Measurements from ENCODE around the gene RBM42. TPM values are rescaled to one million over a fixed set of nuclear protein-coding genes. Genes with fewer than 3 reads are reported as not detected.

RBM42 gene
- total RNA-seq, 3 donors from 2014 or later (not counting 1 experiment from before 2014, with no cell fraction given), result 51.6 to 61.7 (median 58.2) TPM

GRCh38 chr19:35612559-35613321 lies 16.1 kb upstream of the RBM42 start, which contains the start of gene HAUS5:
Gene HAUS5 (plus strand): TSS chr19:35612735. CDS start chr19:35612795, 60 bp downstream.
- under 1% methylated on average over 47 of the region's 47 CpGs for WGBS (ENCODE audit: insufficient coverage)

GRCh38 chr19:35613574-35613973 lies 15.3 kb upstream of the RBM42 start:
- Mint-ChIP-seq H3K36me3 (no peaks in the 10 kb centered on the region), H3K9me3 (no peaks in the 10 kb centered on the region), H3K4me3 (peak overlapping the region; percentile 42), H3K27ac (peak overlapping the region; percentile 9 to 93), H3K4me1 (peaks cover 10 to 14% of the 10 kb centered on the region in 2 donors), H3K27me3 (ENCODE audit: low read depth in 2 of 2) (no peaks in the 10 kb centered on the region)
- intact Hi-C loops (cut with micrococcal nuclease), result no loop called here
- no peak for TF ChIP-seq CTCF (IDR thresholded peaks at IDR 0.05)
- Histone ChIP-seq H3K27ac (ENCODE audit: low read length) (no peak overlapping the region), H3K4me3 (ENCODE audit: low read length) (no peak overlapping the region), H3K4me1 (ENCODE audit: control insufficient read depth, insufficient read depth, low read length) (peaks cover 32% of the 10 kb centered on the region), H3K9me3 (ENCODE audit: control insufficient read depth, insufficient read depth, low read length) (no peaks in the 10 kb centered on the region), H3K27me3 (ENCODE audit: control insufficient read depth, insufficient read depth, low read length) (no peaks in the 10 kb centered on the region), H3K36me3 (ENCODE audit: control insufficient read depth, insufficient read depth, low read length) (peaks cover 11% of the 10 kb centered on the region)
- ATAC-seq (no peak), DNase-seq (no peak)
- 100% methylated on average over 1 of the region's 1 CpG for WGBS (ENCODE audit: insufficient coverage)

More at GRCh38 chr19:35612559-35613321, 16.1 kb upstream of the RBM42 start, which contains the start of gene HAUS5:
- no peaks in the 10 kb centered on the region for H3K9me3 Mint-ChIP-seq
- peak within 1 kb of the TSS; percentile 84 to 93 for H3K27ac Mint-ChIP-seq
- no peak for TF ChIP-seq CTCF (IDR thresholded peaks at IDR 0.05)
- no peaks in the 10 kb centered on the region for H3K36me3 Mint-ChIP-seq
- Histone ChIP-seq H3K4me1 (ENCODE audit: control insufficient read depth, insufficient read depth, low read length) (peaks cover 32% of the 10 kb centered on the region), H3K27ac (ENCODE audit: low read length) (peak within 1 kb of the TSS; percentile 69), H3K9me3 (ENCODE audit: control insufficient read depth, insufficient read depth, low read length) (no peaks in the 10 kb centered on the region), H3K4me3 (ENCODE audit: low read length) (peak within 1 kb of the TSS; percentile 68), H3K27me3 (ENCODE audit: control insufficient read depth, insufficient read depth, low read length) (no peaks in the 10 kb centered on the region), H3K36me3 (ENCODE audit: control insufficient read depth, insufficient read depth, low read length) (peaks cover 9% of the 10 kb centered on the region)
- ATAC-seq (peak; percentile 94 to 97 (median 96)), DNase-seq (peak; percentile 97 to 98)
- H3K4me1 Mint-ChIP-seq, result peaks cover 10 to 14% of the 10 kb centered on the region in 2 donors
- intact Hi-C loops (cut with micrococcal nuclease), result loop anchor here (1.0 kb wide), 2 partner anchors 16 to 32 kb away; no protein-coding TSS in a partner anchor
- H3K27me3 Mint-ChIP-seq (ENCODE audit: low read depth in 2 of 2), result no peaks in the 10 kb centered on the region
- peak within 1 kb of the TSS; percentile 93 for H3K4me3 Mint-ChIP-seq

- H3K9me3 ChIP-seq (ENCODE audit: control insufficient read depth, insufficient read depth, low read length), result no peaks in the 10 kb centered on the region
- no peak for TF ChIP-seq CTCF (IDR thresholded peaks at IDR 0.05)
- Mint-ChIP-seq H3K27ac (no peak overlapping the region), H3K4me3 (no peak overlapping the region), H3K9me3 (no peaks in the 10 kb centered on the region), H3K27me3 (ENCODE audit: low read depth in 2 of 2) (no peaks in the 10 kb centered on the region), H3K36me3 (no peaks in the 10 kb centered on the region), H3K4me1 (peaks cover 10% of the 10 kb centered on the region in 2 donors)
- H3K27me3 ChIP-seq (ENCODE audit: control insufficient read depth, insufficient read depth, low read length), result no peaks in the 10 kb centered on the region
- ATAC-seq, result no peak
- no peak overlapping the region for H3K4me3 ChIP-seq (ENCODE audit: low read length)
- intact Hi-C loops (cut with micrococcal nuclease), result no loop called here
- no peak for DNase-seq
- peaks cover 23% of the 10 kb centered on the region for H3K4me1 ChIP-seq (ENCODE audit: control insufficient read depth, insufficient read depth, low read length)
- 98% methylated on average over 17 of the region's 17 CpGs for WGBS (ENCODE audit: insufficient coverage)
- peaks cover 11% of the 10 kb centered on the region for H3K36me3 ChIP-seq (ENCODE audit: control insufficient read depth, insufficient read depth, low read length)
- H3K27ac ChIP-seq (ENCODE audit: low read length), result no peak overlapping the region
These were observed 13.8 kb upstream of the RBM42 start for GRCh38 chr19:35615036-35615435.
